Panc1 (cell line): ENCODE results near the gene GALNT9. TPM values are rescaled to one million over a fixed set of nuclear protein-coding genes. Genes with fewer than 3 reads are reported as not detected.

ENCODE experiments used
- ATAC-seq: fragments of 200-7000 bp; cut with Tn5 transposase; 2 replicates; pipeline ENCODE4 v1.9.1; 2020; ENCODE audit warnings: mild to moderate bottlenecking, moderate library complexity
- BruUV-seq: library from RNA; stranded (reverse); fragments of 400-500 nt; replicated peaks from 2 replicates; lab custom pipeline; 2021; lab: Mats Ljungman, UMichigan
- CTCF ChIA-PET: fragments of 300-600 bp; sonication (Branson Sonifier 250); formaldehyde crosslinking; loops from one replicate; lab custom pipeline; 2022; ENCODE audit warnings: antibody characterized with exemption; lab: Charles Lee
- POLR2A ChIA-PET: fragments of 300-600 bp; sonication (Branson Sonifier 250); formaldehyde crosslinking; loops from one replicate; lab custom pipeline; 2022; ENCODE audit warnings: antibody characterized with exemption; lab: Charles Lee
- DNase-seq: peaks from one replicate; pipeline ENCODE4 v3.0.0-alpha.2; 2010; ENCODE audit warnings: low read depth, low spot score
- H3K27ac ChIP-seq: 2 replicates; pipeline ENCODE4 v1.5.1; 2011; ENCODE audit warnings: mild to moderate bottlenecking, low read length, inconsistent platforms
- H3K27me3 ChIP-seq: fragments of 200-500 bp; sonication (Bioruptor generic); 2 replicates; pipeline ENCODE4 v1.6.0; 2014; ENCODE audit warnings: low read length, inconsistent platforms; ENCODE audit not compliant: control insufficient read depth, insufficient read depth
- H3K36me3 ChIP-seq: fragments of 200-500 bp; sonication (Bioruptor generic); 2 replicates; pipeline ENCODE4 v1.5.1; 2014; ENCODE audit warnings: inconsistent platforms, mild to moderate bottlenecking, low read length, moderate library complexity; ENCODE audit not compliant: control insufficient read depth, insufficient read depth
- H3K4me1 ChIP-seq: 2 replicates; pipeline ENCODE4 v1.5.1; 2011; ENCODE audit warnings: inconsistent platforms, mild to moderate bottlenecking, low read length, moderate library complexity; ENCODE audit not compliant: control insufficient read depth, insufficient read depth
- H3K4me3 ChIP-seq, 2 experiments: 2 replicates each; pipeline ENCODE4 v1.5.1; 2011 to 2012; ENCODE audit warnings: low read depth in 2 of 2, low read length in 2 of 2, mild to moderate bottlenecking in 2 of 2, inconsistent platforms in 1 of 2, moderate library complexity in 1 of 2
- H3K9me3 ChIP-seq: fragments of 200-500 bp; sonication (Bioruptor generic); 2 replicates; pipeline ENCODE4 v1.5.1; 2014; ENCODE audit warnings: low read depth, mild to moderate bottlenecking, inconsistent platforms, low read length, moderate library complexity; ENCODE audit not compliant: control insufficient read depth, insufficient read depth
- CTCF ChIP-seq: fragments of 450-650 bp; IDR thresholded peaks from 2 replicates; pipeline ENCODE4 v1.5.1; 2017; ENCODE audit warnings: mild to moderate bottlenecking
- POLR2AphosphoS5 ChIP-seq: IDR thresholded peaks from 2 replicates; pipeline ENCODE4 v1.6.1; 2012; ENCODE audit warnings: mild to moderate bottlenecking, low read depth, low read length, moderate library complexity
- SIN3A ChIP-seq: IDR thresholded peaks from 2 replicates; pipeline ENCODE4 v1.6.1; 2012; ENCODE audit warnings: low read depth, mild to moderate bottlenecking, low read length, moderate library complexity, borderline replicate concordance; ENCODE audit not compliant: insufficient read depth
- TCF7L2 ChIP-seq: IDR thresholded peaks from 2 replicates; pipeline ENCODE4 v1.6.1; 2011; ENCODE audit warnings: mild to moderate bottlenecking, low read depth, low read length, inconsistent platforms
- in situ Hi-C: cut with HindIII; loops from 2 replicates; pipeline ENCODE4 v1.10.0; 2016; ENCODE audit warnings: low sequenced_read_pairs, low pct_unique_long_range_greater_than_20kb
- intact Hi-C: fragments of 100-400 bp; cut with micrococcal nuclease; formaldehyde crosslinking; loops from one replicate; pipeline ENCODE4 v1.10.0; 2022; ENCODE audit not compliant: unreplicated experiment
- total RNA-seq: library from RNA; stranded (reverse); gene quantifications from one replicate; pipeline ENCODE4 v1.2.1, GENCODE V29; 2021; ENCODE audit not compliant: unreplicated experiment
- TF ChIP-seq, protein P1 (sequence below), 2 experiments: IDR thresholded peaks; 2 replicates each; pipeline ENCODE4 v1.6.1; 2011 to 2012; ENCODE audit warnings: low read depth in 2 of 2, control low read depth in 1 of 2, low read length in 1 of 2, mild to moderate bottlenecking in 1 of 2, moderate library complexity in 1 of 2; ENCODE audit not compliant: insufficient read depth in 1 of 2

Gene GALNT9
- total RNA-seq, 1 experiment from 2014 or later, result 0.33 TPM

DNA sequence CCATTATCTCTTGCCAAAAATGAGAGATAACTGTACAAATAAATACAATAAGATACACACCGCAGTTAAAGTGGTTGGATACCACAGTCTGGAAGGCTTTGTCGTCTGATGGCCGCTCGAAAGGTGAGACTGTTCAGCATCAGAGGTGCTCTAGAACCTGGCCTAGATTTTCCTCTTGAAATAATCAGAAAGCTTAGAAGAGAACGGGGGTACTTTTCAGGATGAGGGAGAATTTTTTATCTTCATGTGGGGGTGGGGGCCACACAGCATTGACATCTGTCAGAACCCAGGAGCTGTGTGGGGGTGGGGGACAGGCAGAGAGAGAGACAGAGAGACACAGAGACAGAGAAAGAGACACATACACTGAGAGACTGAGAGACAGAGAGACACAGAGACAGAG, 90.5 kb downstream of the GALNT9 start:
- no peak overlapping the region for H3K4me3 ChIP-seq
- TF ChIP-seq SIN3A (no peak), CTCF (no peak), POLR2AphosphoS5 (no peak), TCF7L2 (no peak)
- TF ChIP-seq, protein P1, sequence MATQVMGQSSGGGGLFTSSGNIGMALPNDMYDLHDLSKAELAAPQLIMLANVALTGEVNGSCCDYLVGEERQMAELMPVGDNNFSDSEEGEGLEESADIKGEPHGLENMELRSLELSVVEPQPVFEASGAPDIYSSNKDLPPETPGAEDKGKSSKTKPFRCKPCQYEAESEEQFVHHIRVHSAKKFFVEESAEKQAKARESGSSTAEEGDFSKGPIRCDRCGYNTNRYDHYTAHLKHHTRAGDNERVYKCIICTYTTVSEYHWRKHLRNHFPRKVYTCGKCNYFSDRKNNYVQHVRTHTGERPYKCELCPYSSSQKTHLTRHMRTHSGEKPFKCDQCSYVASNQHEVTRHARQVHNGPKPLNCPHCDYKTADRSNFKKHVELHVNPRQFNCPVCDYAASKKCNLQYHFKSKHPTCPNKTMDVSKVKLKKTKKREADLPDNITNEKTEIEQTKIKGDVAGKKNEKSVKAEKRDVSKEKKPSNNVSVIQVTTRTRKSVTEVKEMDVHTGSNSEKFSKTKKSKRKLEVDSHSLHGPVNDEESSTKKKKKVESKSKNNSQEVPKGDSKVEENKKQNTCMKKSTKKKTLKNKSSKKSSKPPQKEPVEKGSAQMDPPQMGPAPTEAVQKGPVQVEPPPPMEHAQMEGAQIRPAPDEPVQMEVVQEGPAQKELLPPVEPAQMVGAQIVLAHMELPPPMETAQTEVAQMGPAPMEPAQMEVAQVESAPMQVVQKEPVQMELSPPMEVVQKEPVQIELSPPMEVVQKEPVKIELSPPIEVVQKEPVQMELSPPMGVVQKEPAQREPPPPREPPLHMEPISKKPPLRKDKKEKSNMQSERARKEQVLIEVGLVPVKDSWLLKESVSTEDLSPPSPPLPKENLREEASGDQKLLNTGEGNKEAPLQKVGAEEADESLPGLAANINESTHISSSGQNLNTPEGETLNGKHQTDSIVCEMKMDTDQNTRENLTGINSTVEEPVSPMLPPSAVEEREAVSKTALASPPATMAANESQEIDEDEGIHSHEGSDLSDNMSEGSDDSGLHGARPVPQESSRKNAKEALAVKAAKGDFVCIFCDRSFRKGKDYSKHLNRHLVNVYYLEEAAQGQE (IDR thresholded peaks at IDR 0.05; ENCODE audit: insufficient read depth in 1 of 2, low read depth in 2 of 2, low read length in 1 of 2), result no peak
- ChIA-PET POLR2A (no interaction called here), CTCF (no interaction called here)
- H3K27ac ChIP-seq, result no peak overlapping the region
- intact Hi-C loops (no loop called here), in situ Hi-C loops (no loop called here)
- H3K27me3 ChIP-seq, result no peaks in the 10 kb centered on the region; the same call in 1 of the 2 replicates
- ATAC-seq (0 out of 2 replicates have a peak, but pooled peaks have one; percentile 17), DNase-seq (no peak)
- H3K36me3 ChIP-seq, result no peaks in the 10 kb centered on the region
- no TSS peak for BruUV-seq
- H3K4me1 ChIP-seq, result no peaks in the 10 kb centered on the region
- no peaks in the 10 kb centered on the region for H3K9me3 ChIP-seq

GRCh38 chr12:132238488-132238854, 90.9 kb downstream of the GALNT9 start:
- ATAC-seq, result peak; percentile 82

More at GRCh38 chr12:132238488-132238854, 90.9 kb downstream of the GALNT9 start:
- Histone ChIP-seq H3K4me3 (no peak overlapping the region), H3K27ac (no peak overlapping the region), H3K9me3 (no peaks in the 10 kb centered on the region), H3K4me1 (no peaks in the 10 kb centered on the region), H3K27me3 (no peaks in the 10 kb centered on the region; the same call in 1 of the 2 replicates), H3K36me3 (no peaks in the 10 kb centered on the region)
- DNase-seq, result no peak
- intact Hi-C loops (no loop called here), in situ Hi-C loops (no loop called here)
- ChIA-PET CTCF (no interaction called here), POLR2A (no interaction called here)
- BruUV-seq, result no TSS peak
- TF ChIP-seq, protein P1 (IDR thresholded peaks at IDR 0.05; ENCODE audit: insufficient read depth in 1 of 2, low read depth in 2 of 2, low read length in 1 of 2), result no peak
- no peak for TF ChIP-seq TCF7L2
- TF ChIP-seq POLR2AphosphoS5, result no peak
- TF ChIP-seq CTCF, result no peak
- no peak for TF ChIP-seq SIN3A
